HCT116 (cell line): ENCODE results near the gene FMN1. TPM values are rescaled to one million over a fixed set of nuclear protein-coding genes. Genes with fewer than 3 reads are reported as not detected.
A peak's percentile ranks its signal among the peaks of the same experiment; 100 is the strongest.

ENCODE experiments used
- ATAC-seq: fragments of 200-7000 bp; cut with Tn5 transposase; 2 replicates; pipeline ENCODE4 v1.9.1; 2020; ENCODE audit warnings: mild to moderate bottlenecking, moderate library complexity
- BruUV-seq: library from RNA; stranded (reverse); fragments of 400-500 nt; replicated peaks from 2 replicates; lab custom pipeline; 2021; lab: Mats Ljungman, UMichigan
- CTCF ChIA-PET: fragments of 300-600 bp; sonication (Branson Sonifier 250); formaldehyde crosslinking; loops from one replicate; lab custom pipeline; 2021; ENCODE audit warnings: antibody characterized with exemption; lab: Charles Lee
- POLR2A ChIA-PET: fragments of 300-600, 350-600 bp; sonication (Branson Sonifier 250); formaldehyde crosslinking; loops from one replicate; lab custom pipeline; 2021; ENCODE audit warnings: antibody characterized with exemption; lab: Charles Lee
- RAD21 ChIA-PET, 2 experiments: fragments of 300-600 bp; sonication (Branson Sonifier 250); formaldehyde crosslinking; loops; one replicate each; lab custom pipeline; 2023; ENCODE audit warnings: low total read pairs in 2 of 2; ENCODE audit not compliant: uncharacterized antibody in 2 of 2, unreplicated experiment in 2 of 2, low non-redundant PET in 1 of 2; lab: Charles Lee
- DNase-seq: peaks from one replicate; pipeline ENCODE4 v3.0.0-alpha.2; 2010; ENCODE audit warnings: low read depth, low spot score
- H2AFZ ChIP-seq: fragments of 200-600 bp; shearing (Covaris generic), sonication (generic); 2 replicates; pipeline ENCODE4 v1.6.1; 2017; ENCODE audit warnings: low read depth, mixed run types, mixed read lengths, antibody characterized with exemption, low read length; ENCODE audit not compliant: poor library complexity, severe bottlenecking
- H3K27ac ChIP-seq: 2 replicates; pipeline ENCODE4 v1.5.1; 2012; ENCODE audit warnings: low read depth, low read length
- H3K27me3 ChIP-seq: fragments of 200-600 bp; sonication (generic); 2 replicates; pipeline ENCODE4 v1.6.1; 2016; ENCODE audit warnings: mixed run types, low read length, mixed read lengths; ENCODE audit not compliant: insufficient read depth
- H3K36me3 ChIP-seq, 2 experiments: fragments of 200-500 bp in 1 of 2; fragments of 200-600 bp in 1 of 2; sonication (Bioruptor generic) in 1 of 2; sonication (generic) in 1 of 2; 2 replicates each; pipeline versions ENCODE4 v1.5.1 to v1.6.1; 2014 to 2016; ENCODE audit warnings: low read length in 2 of 2, inconsistent platforms in 1 of 2, mixed read lengths in 1 of 2, mixed run types in 1 of 2; ENCODE audit not compliant: insufficient read depth in 2 of 2, control insufficient read depth in 1 of 2
- H3K4me1 ChIP-seq, 2 experiments: fragments of 200-600 bp in 1 of 2; sonication (generic) in 1 of 2; 2 replicates each; pipeline versions ENCODE4 v1.5.1 to v1.6.1; 2012 to 2017; ENCODE audit warnings: low read length in 2 of 2, inconsistent platforms in 1 of 2, mild to moderate bottlenecking in 1 of 2, mixed read lengths in 1 of 2, mixed run types in 1 of 2, moderate library complexity in 1 of 2; ENCODE audit not compliant: insufficient read depth in 2 of 2, control insufficient read depth in 1 of 2
- H3K4me2 ChIP-seq: fragments of 200-600 bp; sonication (generic); 2 replicates; pipeline ENCODE4 v1.6.1; 2017; ENCODE audit warnings: mixed run types, low read length, mixed read lengths
- H3K4me3 ChIP-seq, 2 experiments: fragments of 200-600 bp in 1 of 2; sonication (generic) in 1 of 2; replicated peaks in 1 of 2; 2 replicates each; pipeline ENCODE4 v1.5.1; 2011 to 2016; ENCODE audit warnings: low read length in 2 of 2, control low read depth in 1 of 2, low read depth in 1 of 2, mild to moderate bottlenecking in 1 of 2, mixed read lengths in 1 of 2, mixed run types in 1 of 2
- H3K79me2 ChIP-seq: fragments of 200-600 bp; sonication (generic); 2 replicates; pipeline ENCODE4 v1.6.1; 2017; ENCODE audit warnings: mild to moderate bottlenecking, mixed run types, low read length, moderate library complexity, mixed read lengths; ENCODE audit not compliant: insufficient read depth
- H3K9ac ChIP-seq: fragments of 200-600 bp; sonication (generic); 2 replicates; pipeline ENCODE4 v1.6.1; 2016; ENCODE audit warnings: low read length, mixed read lengths
- H3K9me2 ChIP-seq: fragments of 200-600 bp; sonication (generic), shearing (Covaris generic); 2 replicates; pipeline ENCODE4 v1.6.1; 2017; ENCODE audit warnings: mixed run types, mild to moderate bottlenecking, moderate library complexity; ENCODE audit not compliant: insufficient read depth
- H3K9me3 ChIP-seq, 2 experiments: fragments of 200-500 bp in 1 of 2; fragments of 200-600 bp in 1 of 2; sonication (Bioruptor generic) in 1 of 2; sonication (generic) in 1 of 2; 2 replicates each; pipeline ENCODE4 v1.6.1; 2014 to 2017; ENCODE audit warnings: low read length in 2 of 2, mixed read lengths in 2 of 2, inconsistent platforms in 1 of 2, low read depth in 1 of 2, mild to moderate bottlenecking in 1 of 2, mixed run types in 1 of 2, moderate library complexity in 1 of 2; ENCODE audit not compliant: control insufficient read depth in 1 of 2, insufficient read depth in 1 of 2
- H4K20me1 ChIP-seq: fragments of 200-600 bp; sonication (generic), shearing (Covaris generic); 2 replicates; pipeline ENCODE4 v1.6.1; 2017; ENCODE audit warnings: mixed run types, mild to moderate bottlenecking, moderate library complexity; ENCODE audit not compliant: insufficient read depth
- ATF3 ChIP-seq: IDR thresholded peaks from 2 replicates; pipeline ENCODE4 v1.6.1; 2012
- CBX3 ChIP-seq: IDR thresholded peaks from 2 replicates; pipeline ENCODE4 v1.6.1; 2012; ENCODE audit warnings: low read depth
- CEBPB ChIP-seq: IDR thresholded peaks from 2 replicates; pipeline ENCODE4 v1.6.1; 2012; ENCODE audit warnings: low read depth
- EGR1 ChIP-seq: IDR thresholded peaks from 2 replicates; pipeline ENCODE4 v1.6.1; 2012; ENCODE audit warnings: low read depth
- EZH2 ChIP-seq: fragments of 200-600 bp; sonication (generic); IDR thresholded peaks from 2 replicates; pipeline ENCODE4 v1.6.1; 2017; ENCODE audit warnings: antibody characterized with exemption, mixed run types
- FOSL1 ChIP-seq: IDR thresholded peaks from 2 replicates; pipeline ENCODE4 v1.6.1; 2012; ENCODE audit warnings: low read depth
- ZBTB33 ChIP-seq: IDR thresholded peaks from 2 replicates; pipeline ENCODE4 v1.6.1; 2011; ENCODE audit warnings: mild to moderate bottlenecking, low read length, moderate library complexity; ENCODE audit not compliant: insufficient replicate concordance; ENCODE audit errors: extremely low read depth
- intact Hi-C: fragments of 100-400 bp; cut with micrococcal nuclease; formaldehyde crosslinking; loops from 2 replicates; pipeline ENCODE4 v1.10.0; 2022
- total RNA-seq: library from RNA; stranded (reverse); gene quantifications from one replicate; pipeline ENCODE4 v1.2.1, GENCODE V29; 2021; ENCODE audit not compliant: unreplicated experiment

The FMN1 gene
- total RNA-seq, 1 experiment from 2014 or later = 0.39 TPM

- TF ChIP-seq ZBTB33 (no peak), CEBPB (no peak), EZH2 (no peak)
Measured at GRCh38 chr15:33051528-33051927, 143.0 kb downstream of the FMN1 start (continued).

GRCh38 chr15:33048255-33048654 is 146.3 kb downstream of the FMN1 start:
- Histone ChIP-seq H3K4me2 (no peak overlapping the region), H3K27ac (no peak overlapping the region), H2AFZ (no peak overlapping the region), H3K36me3 (no peaks in the 10 kb centered on the region), H3K4me1 (no peaks in the 10 kb centered on the region), H3K4me3 (no peak overlapping the region), H3K9me3 (peaks cover 0 to 6% of the 10 kb centered on the region in 2 experiments; a peak in 2 of 4 replicates), H3K27me3 (no peaks in the 10 kb centered on the region), H4K20me1 (no peaks in the 10 kb centered on the region), H3K9me2 (no peaks in the 10 kb centered on the region), H3K9ac (no peak overlapping the region), H3K79me2 (no peaks in the 10 kb centered on the region)
- DNase-seq = peak; percentile 10
- ChIA-PET RAD21 (no interaction called here), POLR2A (no interaction called here), CTCF (no interaction called here)
- BruUV-seq = no TSS peak
- ATAC-seq = no peak
- intact Hi-C loops = no loop called here
- no peak for TF ChIP-seq EGR1
- TF ChIP-seq CEBPB = no peak
- no peak for TF ChIP-seq ATF3
- no peak for TF ChIP-seq FOSL1
- 0 out of 2 replicates have a peak, but pooled peaks have one; percentile 33 for TF ChIP-seq CBX3
